Ramos (cell line): ENCODE data around the gene XXYLT1.

Experiments used
- in situ Hi-C: fragments of 300-500 bp; cut with MboI; formaldehyde crosslinking; loops from one replicate; pipeline ENCODE4 v1.14.3; 2022; ENCODE audit warnings: low sequenced_read_pairs; ENCODE audit not compliant: unreplicated experiment

Gene XXYLT1

GRCh38 chr3:195143221-195143620 lies 127.7 kb downstream of the XXYLT1 start:
- in situ Hi-C loops = no loop called here

- in situ Hi-C loops = no loop called here
Measured at GRCh38 chr3:195142519-195142918, 128.4 kb downstream of the XXYLT1 start.

GRCh38 chr3:195140816-195141793 lies 129.9 kb downstream of the XXYLT1 start:
- in situ Hi-C loops = no loop called here

- in situ Hi-C loops = no loop called here
Measured at GRCh38 chr3:195140410-195140809, 130.5 kb downstream of the XXYLT1 start.

GRCh38 chr3:195139876-195140240 lies 131.1 kb downstream of the XXYLT1 start:
- in situ Hi-C loops = no loop called here

- in situ Hi-C loops = no loop called here
Measured at GRCh38 chr3:195139091-195139875, 131.7 kb downstream of the XXYLT1 start.

- in situ Hi-C loops = no loop called here
Measured at GRCh38 chr3:195137638-195138588, 133.0 kb downstream of the XXYLT1 start.

- in situ Hi-C loops = no loop called here
Measured at GRCh38 chr3:195135917-195136316, 135.0 kb downstream of the XXYLT1 start.

- in situ Hi-C loops = no loop called here
Measured at GRCh38 chr3:195134431-195134830, 136.5 kb downstream of the XXYLT1 start.

GRCh38 chr3:195133462-195133861 lies 137.5 kb downstream of the XXYLT1 start:
- in situ Hi-C loops = no loop called here

- in situ Hi-C loops = no loop called here
Measured at GRCh38 chr3:195133013-195133412, 137.9 kb downstream of the XXYLT1 start.

GRCh38 chr3:195131176-195131575 lies 139.8 kb downstream of the XXYLT1 start:
- in situ Hi-C loops = no loop called here

GRCh38 chr3:195129644-195130492 lies 141.1 kb downstream of the XXYLT1 start:
- in situ Hi-C loops = no loop called here

GRCh38 chr3:195129072-195129643 lies 141.8 kb downstream of the XXYLT1 start:
- in situ Hi-C loops = no loop called here

- in situ Hi-C loops = no loop called here
Measured at GRCh38 chr3:195128255-195129071, 142.5 kb downstream of the XXYLT1 start.

- in situ Hi-C loops = no loop called here
Measured at GRCh38 chr3:195126056-195126605, 144.8 kb downstream of the XXYLT1 start.

- in situ Hi-C loops = no loop called here
Measured at GRCh38 chr3:195125646-195126045, 145.3 kb downstream of the XXYLT1 start.
